Measurements from ENCODE around the gene ZNF782.
"Not testable (repeated sequence)": the region's sequence is repeated elsewhere in the genome, so short reads cannot be mapped to it uniquely, and the experiment has no call there.

ZNF782 gene

GRCh38 chr9:96852676-96853075 lies 1.6 kb downstream of the ZNF782 start:
- no peak for DNase-seq (ENCODE audit: low spot score)

GRCh38 chr9:96844040-96844439 lies 10.3 kb downstream of the ZNF782 start:
- no peak for DNase-seq (ENCODE audit: low spot score)

GRCh38 chr9:96818533-96818932 lies 35.8 kb downstream of the ZNF782 start:
- DNase-seq (ENCODE audit: low spot score), result peak; percentile 1

DNA sequence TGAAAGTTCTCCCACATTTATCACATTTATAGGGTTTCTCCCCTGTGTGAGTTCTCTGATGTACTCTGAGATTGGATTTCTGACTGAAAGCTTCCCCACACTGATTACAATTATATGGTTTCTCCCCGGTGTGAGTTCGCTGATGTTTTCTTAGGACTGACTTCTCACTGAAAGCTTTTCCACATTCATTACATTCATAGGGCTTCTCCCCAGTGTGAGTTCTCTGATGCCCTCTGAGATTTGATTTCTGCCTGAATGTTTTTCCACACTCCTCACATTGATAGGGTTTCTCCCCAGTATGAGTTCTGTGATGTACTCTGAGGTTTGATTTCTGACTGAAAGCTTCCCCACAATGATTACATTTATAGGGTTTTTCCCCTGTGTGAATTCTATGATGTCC lies 36.3 kb downstream of the ZNF782 start:
- no peak for DNase-seq (ENCODE audit: low spot score)

- DNase-seq (ENCODE audit: low spot score), result no peak
These were observed 40.7 kb downstream of the ZNF782 start for GRCh38 chr9:96813607-96814006.

DNA sequence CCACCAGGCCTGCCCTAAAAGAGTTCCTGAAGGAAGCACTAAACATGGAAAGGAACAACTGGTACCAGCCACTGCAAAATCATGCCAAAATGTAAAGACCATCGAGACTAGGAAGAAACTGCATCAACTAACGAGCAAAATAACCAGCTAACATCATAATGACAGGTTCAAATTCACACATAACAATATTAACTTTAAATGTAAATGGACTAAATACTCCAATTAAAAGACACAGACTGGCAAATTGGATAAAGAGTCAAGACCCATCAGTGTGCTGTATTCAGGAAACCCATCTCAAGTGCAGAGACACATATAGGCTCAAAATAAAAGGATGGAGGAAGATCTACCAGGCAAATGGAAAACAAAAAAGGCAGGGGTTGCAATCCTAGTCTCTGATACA lies 55.4 kb downstream of the ZNF782 start:
- DNase-seq (ENCODE audit: low spot score), result not testable (repeated sequence)

DNA sequence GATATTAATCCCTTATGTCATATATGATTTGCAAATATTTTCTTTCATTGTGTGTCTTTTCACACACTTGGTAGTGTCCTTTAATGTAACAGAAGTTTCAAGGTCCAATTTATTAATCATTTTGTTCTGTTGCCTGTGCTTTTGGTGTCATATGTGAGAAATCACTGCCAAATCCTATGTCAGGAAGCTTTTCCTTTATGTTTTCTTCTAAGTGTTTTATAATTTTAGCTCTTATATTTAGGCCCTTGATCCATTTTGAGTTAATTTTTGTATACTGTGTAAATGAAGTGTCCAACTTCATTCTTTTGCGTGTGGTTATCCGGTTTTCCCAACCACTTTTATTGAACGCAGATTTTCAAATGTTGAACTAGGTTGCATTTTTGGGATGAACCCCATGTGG lies 70.3 kb downstream of the ZNF782 start:
- no peak for DNase-seq (ENCODE audit: low spot score)

- DNase-seq (ENCODE audit: low spot score), result no peak
These were observed 72.1 kb downstream of the ZNF782 start for GRCh38 chr9:96782235-96782634.

DNA sequence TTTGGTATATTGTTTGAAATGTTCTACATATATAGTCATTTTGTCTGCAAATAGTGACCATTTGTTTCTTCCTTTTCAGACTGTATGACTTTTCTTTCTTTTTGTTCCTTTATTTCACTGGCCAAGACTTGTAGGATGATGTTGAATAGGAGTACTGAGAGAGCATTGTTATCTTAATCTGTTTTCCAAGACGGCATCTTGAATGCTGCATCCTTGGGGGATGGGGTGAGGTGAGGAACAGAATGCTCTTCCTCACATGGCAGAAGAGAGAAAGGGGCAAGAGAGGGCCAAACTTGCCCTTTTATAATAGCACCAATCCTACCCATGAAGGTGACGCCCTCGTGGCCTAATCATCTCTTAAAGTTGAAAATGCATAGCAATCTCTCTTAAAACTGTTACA lies 72.8 kb downstream of the ZNF782 start:
- no peak for DNase-seq (ENCODE audit: low spot score)

DNA sequence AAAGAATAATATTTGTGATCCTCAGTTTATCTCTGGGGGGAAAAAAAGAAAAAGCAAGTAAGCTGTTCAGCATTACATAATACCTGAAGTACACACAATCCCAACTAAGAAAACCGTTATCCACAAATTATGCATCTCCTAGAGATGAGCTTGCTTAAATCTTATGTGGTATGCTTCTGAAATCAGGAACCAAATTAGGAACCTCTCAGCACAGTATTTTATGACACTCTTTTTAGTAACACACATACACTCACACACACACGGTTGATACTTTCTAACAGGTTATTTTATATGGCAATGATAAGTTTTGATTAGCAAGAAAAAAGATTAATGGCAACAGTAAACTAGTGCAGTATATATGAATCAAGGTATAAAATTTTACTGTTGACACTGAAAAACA lies 75.2 kb downstream of the ZNF782 start:
- DNase-seq (ENCODE audit: low spot score), result peak; percentile 20

- no peak for DNase-seq (ENCODE audit: low spot score)
These were observed 76.9 kb downstream of the ZNF782 start for GRCh38 chr9:96777426-96777864.

GRCh38 chr9:96771124-96771523 lies 83.2 kb downstream of the ZNF782 start:
- DNase-seq (ENCODE audit: low spot score), result no peak

- DNase-seq (ENCODE audit: low spot score), result no peak
These were observed 84.3 kb downstream of the ZNF782 start for GRCh38 chr9:96769989-96770388.

Data from cerebellar cortex (tissue), 1 donor.